ENCODE results near the gene ZYG11B. TPM values are rescaled to one million over a fixed set of nuclear protein-coding genes. Genes with fewer than 3 reads are reported as not detected.

ZYG11B gene
- total RNA-seq, 1 experiment from 2014 or later: 20.6 TPM

DNA sequence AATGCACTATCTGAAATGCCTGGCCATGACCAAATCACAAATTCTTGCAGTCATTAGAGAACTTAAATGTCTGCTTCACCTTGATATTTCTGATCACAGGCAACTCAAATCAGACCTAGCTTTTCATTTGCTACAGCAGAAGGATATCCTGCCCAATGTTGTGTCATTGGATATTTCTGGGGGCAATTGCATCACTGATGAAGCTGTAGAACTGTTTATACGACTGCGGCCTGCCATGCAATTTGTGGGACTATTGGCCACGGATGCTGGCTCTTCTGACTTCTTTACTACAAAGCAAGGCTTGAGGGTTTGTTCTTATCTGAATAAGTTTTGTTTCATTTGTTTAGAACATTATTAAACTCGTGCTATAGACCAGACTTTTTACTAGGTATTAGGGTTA lies 131.2 kb downstream of the ZYG11B start:
- no peaks in the 10 kb centered on the region for H3K9me3 Mint-ChIP-seq
- Histone ChIP-seq H3K23me2 (ENCODE audit: insufficient read length, low read depth, low read length, poor library complexity, severe bottlenecking) (no peaks in the 10 kb centered on the region), H2AK5ac (ENCODE audit: insufficient read length, low read length) (no peak overlapping the region), H2BK5ac (ENCODE audit: insufficient read length, low read length) (no peak overlapping the region), H4K20me1 (ENCODE audit: control insufficient read depth, insufficient read depth, insufficient read length) (no peaks in the 10 kb centered on the region), H4K8ac (replicated peaks; ENCODE audit: insufficient read length, low read depth, low read length) (no peak overlapping the region), H2BK12ac (ENCODE audit: insufficient read length, low read depth, low read length) (no peak overlapping the region), H3K9me3 (ENCODE audit: control insufficient read depth, low read depth, low read length) (no peaks in the 10 kb centered on the region), H3K79me1 (ENCODE audit: insufficient read depth, low read depth, low read length, poor library complexity, severe bottlenecking) (no peaks in the 10 kb centered on the region), H2AFZ (ENCODE audit: low read length) (no peak overlapping the region), H3K4me1 (ENCODE audit: insufficient read depth, low read length) (no peaks in the 10 kb centered on the region; the same call in 1 of the 2 replicates), H3K23ac (ENCODE audit: insufficient read length, low read depth, low read length) (no peak overlapping the region), H3K27ac (ENCODE audit: insufficient read length, low read depth, low read length) (no peak overlapping the region), H3T11ph (ENCODE audit: low read length) (no peak overlapping the region), H3K27me3 (ENCODE audit: insufficient read depth, low read length) (no peaks in the 10 kb centered on the region), H3K14ac (ENCODE audit: insufficient read depth, low read length) (no peak overlapping the region), H4K5ac (ENCODE audit: insufficient read length, low read depth, low read length) (no peak overlapping the region), H2BK15ac (ENCODE audit: low read depth, low read length) (no peak overlapping the region), H3K56ac (ENCODE audit: insufficient read length, low read depth, low read length) (no peak overlapping the region), H2BK120ac (ENCODE audit: low read depth, low read length, poor library complexity, severe bottlenecking) (no peak overlapping the region), H3K4ac (ENCODE audit: low read depth, low read length) (no peak overlapping the region), H3K4me2 (ENCODE audit: insufficient read depth, insufficient read length, low read length) (no peak overlapping the region), H3K9ac (ENCODE audit: extremely low read depth, insufficient read length, low read length) (no peak overlapping the region), H4K91ac (ENCODE audit: insufficient read length, low read depth, low read length) (no peak overlapping the region), H2BK20ac (ENCODE audit: low read depth, low read length, poor library complexity, severe bottlenecking) (no peak overlapping the region), H3K79me2 (ENCODE audit: insufficient read depth, low read length) (no peaks in the 10 kb centered on the region), H3K18ac (ENCODE audit: insufficient read length, low read depth, low read length) (no peak overlapping the region)
- no peaks in the 10 kb centered on the region for H3K27me3 Mint-ChIP-seq (ENCODE audit: low read depth)
- 0 out of 7 replicates have a peak overlapping the region, but pooled peaks of 1 of the 3 experiments have one; percentile 7 for H3K27ac Mint-ChIP-seq
- H3K36me3 Mint-ChIP-seq (ENCODE audit: insufficient read depth in 1 of 3, low read depth in 3 of 3): no peaks in the 10 kb centered on the region; a peak in 1 of 7 replicates
- no peak for DNase-seq
- no peak overlapping the region for H3K4me3 Mint-ChIP-seq
- H3K4me1 Mint-ChIP-seq: peaks cover 2% of the 10 kb centered on the region in 2 experiments; a peak in 3 of 4 replicates
- TF ChIP-seq, protein P1, sequence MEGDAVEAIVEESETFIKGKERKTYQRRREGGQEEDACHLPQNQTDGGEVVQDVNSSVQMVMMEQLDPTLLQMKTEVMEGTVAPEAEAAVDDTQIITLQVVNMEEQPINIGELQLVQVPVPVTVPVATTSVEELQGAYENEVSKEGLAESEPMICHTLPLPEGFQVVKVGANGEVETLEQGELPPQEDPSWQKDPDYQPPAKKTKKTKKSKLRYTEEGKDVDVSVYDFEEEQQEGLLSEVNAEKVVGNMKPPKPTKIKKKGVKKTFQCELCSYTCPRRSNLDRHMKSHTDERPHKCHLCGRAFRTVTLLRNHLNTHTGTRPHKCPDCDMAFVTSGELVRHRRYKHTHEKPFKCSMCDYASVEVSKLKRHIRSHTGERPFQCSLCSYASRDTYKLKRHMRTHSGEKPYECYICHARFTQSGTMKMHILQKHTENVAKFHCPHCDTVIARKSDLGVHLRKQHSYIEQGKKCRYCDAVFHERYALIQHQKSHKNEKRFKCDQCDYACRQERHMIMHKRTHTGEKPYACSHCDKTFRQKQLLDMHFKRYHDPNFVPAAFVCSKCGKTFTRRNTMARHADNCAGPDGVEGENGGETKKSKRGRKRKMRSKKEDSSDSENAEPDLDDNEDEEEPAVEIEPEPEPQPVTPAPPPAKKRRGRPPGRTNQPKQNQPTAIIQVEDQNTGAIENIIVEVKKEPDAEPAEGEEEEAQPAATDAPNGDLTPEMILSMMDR (conservative IDR thresholded peaks at IDR 0.05): no peak
- WGBS (ENCODE audit: extremely low coverage, insufficient read length, low lambda C conversion rate): no CpG with 5 or more reads among the region's 4 CpGs

Measured in H9 (cell line).